ENCODE measurements around the gene BOC. TPM values are rescaled to one million over a fixed set of nuclear protein-coding genes. Genes with fewer than 3 reads are reported as not detected.

BOC gene
- total RNA-seq, 1 donor from 2014 or later: 20.2 TPM

DNA sequence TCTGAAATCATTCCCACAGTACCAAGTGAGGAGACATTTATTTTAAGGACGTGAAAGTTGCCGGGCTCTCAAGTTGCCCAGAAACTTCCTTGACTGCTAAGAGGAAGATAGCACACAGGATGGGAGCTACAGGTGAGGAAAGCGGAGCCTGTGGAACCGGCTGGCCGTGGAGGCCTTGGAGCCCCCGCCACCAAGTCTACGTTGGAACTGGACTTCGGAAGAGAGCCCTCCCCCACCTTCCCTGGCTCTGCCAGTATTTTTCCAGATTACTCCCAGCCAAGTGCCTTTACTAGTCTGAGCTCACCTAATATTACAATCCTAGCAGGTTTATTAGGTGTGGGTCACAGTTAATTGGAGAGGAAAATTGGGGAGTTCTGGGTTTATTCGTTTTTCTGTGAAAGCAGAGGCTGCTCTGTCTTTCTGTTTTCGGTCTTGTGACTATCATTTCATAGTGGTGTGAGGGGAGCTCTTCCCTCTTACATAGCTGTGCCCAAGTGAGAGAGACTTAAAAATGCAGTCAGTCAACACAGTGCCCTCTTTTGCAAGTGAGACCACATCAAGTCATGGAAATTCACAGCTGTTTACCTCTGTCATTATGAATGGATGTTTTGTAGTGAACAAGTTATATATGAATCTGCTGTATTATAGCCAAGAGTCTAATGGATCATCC, 6.8 kb downstream of the BOC start:
- Histone ChIP-seq H4K20me1 (ENCODE audit: insufficient read depth, low read length) (no peaks in the 10 kb centered on the region), H2AFZ (ENCODE audit: low read depth, low read length) (no peak overlapping the region), H3K9ac (ENCODE audit: low read length) (no peak overlapping the region), H3K27me3 (ENCODE audit: insufficient read depth, low read length) (no peaks in the 10 kb centered on the region), H3K4me1 (ENCODE audit: insufficient read depth, low read length) (peaks cover 21% of the 10 kb centered on the region), H3K4me2 (ENCODE audit: low read length) (no peak overlapping the region), H3K27ac (ENCODE audit: low read depth, low read length) (no peak overlapping the region), H3K79me2 (ENCODE audit: insufficient read depth, low read length) (peaks cover 9% of the 10 kb centered on the region), H3K9me3 (ENCODE audit: insufficient read depth, low read depth, low read length) (no peaks in the 10 kb centered on the region), H3K36me3 (ENCODE audit: insufficient read depth, low read length) (no peaks in the 10 kb centered on the region), H3K4me3 (ENCODE audit: insufficient read depth, low read depth, low read length) (no peak overlapping the region)
- H3K36me3 Mint-ChIP-seq (ENCODE audit: low read depth, unreplicated experiment): peaks cover 10% of the 10 kb centered on the region
- no peak for TF ChIP-seq EZH2 (IDR thresholded peaks at IDR 0.05; ENCODE audit: insufficient read depth, low read length)
- no peak for FAIRE-seq
- no peak overlapping the region for H3K27ac Mint-ChIP-seq (ENCODE audit: unreplicated experiment)
- H3K27me3 Mint-ChIP-seq (ENCODE audit: low read depth, unreplicated experiment): no peaks in the 10 kb centered on the region
- H3K4me1 Mint-ChIP-seq (ENCODE audit: low read depth, unreplicated experiment): peaks cover 41% of the 10 kb centered on the region
- no peak for DNase-seq (ENCODE audit: low read depth)
- H3K9me3 Mint-ChIP-seq (ENCODE audit: unreplicated experiment): no peaks in the 10 kb centered on the region
- no peak overlapping the region for H3K4me3 Mint-ChIP-seq (ENCODE audit: unreplicated experiment)

DNA sequence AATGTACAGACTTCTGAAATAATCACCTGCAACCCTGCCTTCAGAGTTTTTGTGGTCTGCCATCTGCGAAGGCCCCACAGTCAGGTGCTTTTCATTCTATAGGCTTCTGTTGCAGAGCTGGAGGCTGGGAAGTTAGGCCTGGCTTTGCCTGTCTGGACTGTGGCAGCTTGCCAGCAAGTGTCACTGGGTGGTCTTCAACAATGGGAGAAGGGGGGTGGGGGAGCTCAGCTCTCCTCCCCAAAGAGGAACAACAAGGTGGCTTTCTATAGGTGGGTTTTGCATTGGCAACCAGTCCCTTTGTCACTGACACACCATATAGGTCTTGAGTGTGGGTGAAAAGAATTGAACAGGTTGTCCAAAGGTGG, 7.3 kb downstream of the BOC start:
- Histone ChIP-seq H3K36me3 (ENCODE audit: insufficient read depth, low read length) (no peaks in the 10 kb centered on the region), H3K27ac (ENCODE audit: low read depth, low read length) (no peak overlapping the region), H4K20me1 (ENCODE audit: insufficient read depth, low read length) (no peaks in the 10 kb centered on the region), H3K9ac (ENCODE audit: low read length) (no peak overlapping the region), H3K79me2 (ENCODE audit: insufficient read depth, low read length) (peaks cover 6% of the 10 kb centered on the region), H3K4me3 (ENCODE audit: insufficient read depth, low read depth, low read length) (no peak overlapping the region), H3K27me3 (ENCODE audit: insufficient read depth, low read length) (no peaks in the 10 kb centered on the region), H3K4me1 (ENCODE audit: insufficient read depth, low read length) (peaks cover 19% of the 10 kb centered on the region), H3K4me2 (ENCODE audit: low read length) (no peak overlapping the region), H3K9me3 (ENCODE audit: insufficient read depth, low read depth, low read length) (no peaks in the 10 kb centered on the region), H2AFZ (ENCODE audit: low read depth, low read length) (no peak overlapping the region)
- H3K27me3 Mint-ChIP-seq (ENCODE audit: low read depth, unreplicated experiment): no peaks in the 10 kb centered on the region
- H3K4me1 Mint-ChIP-seq (ENCODE audit: low read depth, unreplicated experiment): peaks cover 42% of the 10 kb centered on the region
- DNase-seq (ENCODE audit: low read depth) (no peak), FAIRE-seq (no peak)
- H3K36me3 Mint-ChIP-seq (ENCODE audit: low read depth, unreplicated experiment): peaks cover 10% of the 10 kb centered on the region
- no peak overlapping the region for H3K27ac Mint-ChIP-seq (ENCODE audit: unreplicated experiment)
- no peak for TF ChIP-seq EZH2 (IDR thresholded peaks at IDR 0.05; ENCODE audit: insufficient read depth, low read length)
- TF ChIP-seq, protein P1, sequence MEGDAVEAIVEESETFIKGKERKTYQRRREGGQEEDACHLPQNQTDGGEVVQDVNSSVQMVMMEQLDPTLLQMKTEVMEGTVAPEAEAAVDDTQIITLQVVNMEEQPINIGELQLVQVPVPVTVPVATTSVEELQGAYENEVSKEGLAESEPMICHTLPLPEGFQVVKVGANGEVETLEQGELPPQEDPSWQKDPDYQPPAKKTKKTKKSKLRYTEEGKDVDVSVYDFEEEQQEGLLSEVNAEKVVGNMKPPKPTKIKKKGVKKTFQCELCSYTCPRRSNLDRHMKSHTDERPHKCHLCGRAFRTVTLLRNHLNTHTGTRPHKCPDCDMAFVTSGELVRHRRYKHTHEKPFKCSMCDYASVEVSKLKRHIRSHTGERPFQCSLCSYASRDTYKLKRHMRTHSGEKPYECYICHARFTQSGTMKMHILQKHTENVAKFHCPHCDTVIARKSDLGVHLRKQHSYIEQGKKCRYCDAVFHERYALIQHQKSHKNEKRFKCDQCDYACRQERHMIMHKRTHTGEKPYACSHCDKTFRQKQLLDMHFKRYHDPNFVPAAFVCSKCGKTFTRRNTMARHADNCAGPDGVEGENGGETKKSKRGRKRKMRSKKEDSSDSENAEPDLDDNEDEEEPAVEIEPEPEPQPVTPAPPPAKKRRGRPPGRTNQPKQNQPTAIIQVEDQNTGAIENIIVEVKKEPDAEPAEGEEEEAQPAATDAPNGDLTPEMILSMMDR (IDR thresholded peaks at IDR 0.05; ENCODE audit: insufficient read depth, low read depth, low read length): no peak
- H3K9me3 Mint-ChIP-seq (ENCODE audit: unreplicated experiment): no peaks in the 10 kb centered on the region
- H3K4me3 Mint-ChIP-seq (ENCODE audit: unreplicated experiment): no peak overlapping the region

DNA sequence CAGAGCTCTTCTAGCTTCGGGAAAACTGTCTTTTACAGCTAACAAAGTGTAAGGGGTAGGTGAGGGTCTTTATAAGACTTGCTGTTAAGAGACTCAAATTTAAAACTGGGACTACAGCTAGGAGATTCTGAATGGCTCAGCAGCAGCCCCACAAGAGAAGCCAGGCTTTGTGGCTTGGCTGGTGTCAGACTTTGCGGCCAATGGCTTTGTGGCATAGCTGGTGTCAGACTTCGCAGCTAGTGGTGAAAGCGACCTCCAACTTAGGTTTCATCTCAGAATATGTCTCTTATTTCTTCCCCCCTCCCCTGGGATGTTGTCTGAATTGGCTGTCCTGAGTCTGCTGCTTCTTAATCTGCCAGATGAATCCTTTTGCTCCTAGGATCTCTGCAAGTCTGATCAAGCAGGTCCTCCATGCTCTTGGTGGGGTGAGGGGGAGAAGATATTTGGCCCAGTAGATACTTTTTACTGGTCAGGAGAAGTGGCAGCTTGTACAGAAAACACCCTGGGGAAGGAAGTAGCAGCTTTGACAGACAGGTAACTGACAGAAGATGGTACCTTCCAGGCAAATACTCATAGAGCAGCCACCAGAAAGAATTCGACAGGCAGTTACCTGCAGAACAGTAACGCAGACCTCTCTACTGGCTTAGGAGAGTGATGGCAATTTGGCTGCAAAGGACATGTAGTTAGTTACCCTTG, 8.4 kb downstream of the BOC start:
- no peaks in the 10 kb centered on the region for H3K9me3 Mint-ChIP-seq (ENCODE audit: unreplicated experiment)
- Histone ChIP-seq H3K27ac (ENCODE audit: low read depth, low read length) (no peak overlapping the region), H3K27me3 (ENCODE audit: insufficient read depth, low read length) (no peaks in the 10 kb centered on the region), H3K4me2 (ENCODE audit: low read length) (no peak overlapping the region), H3K4me3 (ENCODE audit: insufficient read depth, low read depth, low read length) (no peak overlapping the region), H3K9me3 (ENCODE audit: insufficient read depth, low read depth, low read length) (no peaks in the 10 kb centered on the region), H2AFZ (ENCODE audit: low read depth, low read length) (no peak overlapping the region), H3K4me1 (ENCODE audit: insufficient read depth, low read length) (peaks cover 16% of the 10 kb centered on the region), H3K79me2 (ENCODE audit: insufficient read depth, low read length) (no peaks in the 10 kb centered on the region), H3K9ac (ENCODE audit: low read length) (no peak overlapping the region), H4K20me1 (ENCODE audit: insufficient read depth, low read length) (no peaks in the 10 kb centered on the region), H3K36me3 (ENCODE audit: insufficient read depth, low read length) (no peaks in the 10 kb centered on the region)
- no peaks in the 10 kb centered on the region for H3K27me3 Mint-ChIP-seq (ENCODE audit: low read depth, unreplicated experiment)
- H3K4me1 Mint-ChIP-seq (ENCODE audit: low read depth, unreplicated experiment): peaks cover 46% of the 10 kb centered on the region
- no peak for DNase-seq (ENCODE audit: low read depth)
- H3K27ac Mint-ChIP-seq (ENCODE audit: unreplicated experiment): no peak overlapping the region
- H3K36me3 Mint-ChIP-seq (ENCODE audit: low read depth, unreplicated experiment): peaks cover 10% of the 10 kb centered on the region
- TF ChIP-seq, protein P1 (IDR thresholded peaks at IDR 0.05; ENCODE audit: insufficient read depth, low read depth, low read length): no peak
- TF ChIP-seq EZH2 (IDR thresholded peaks at IDR 0.05; ENCODE audit: insufficient read depth, low read length): no peak
- H3K4me3 Mint-ChIP-seq (ENCODE audit: unreplicated experiment): no peak overlapping the region
- FAIRE-seq: no peak
